Ishikawa (cell line): ENCODE results near the gene CNTNAP2.

ENCODE experiments used
- CEBPB ChIP-seq: IDR thresholded peaks from 2 replicates; pipeline ENCODE4 v1.6.1; 2012
- CREB1 ChIP-seq: IDR thresholded peaks from 2 replicates; pipeline ENCODE4 v1.6.1; 2012; ENCODE audit warnings: low read depth
- EGR1 ChIP-seq: IDR thresholded peaks from 2 replicates; pipeline ENCODE4 v1.6.1; 2012
- EP300 ChIP-seq: IDR thresholded peaks from 2 replicates; pipeline ENCODE4 v1.6.1; 2012; ENCODE audit warnings: borderline replicate concordance
- FOXM1 ChIP-seq: IDR thresholded peaks from 2 replicates; pipeline ENCODE4 v1.6.1; 2012; ENCODE audit warnings: low read depth, borderline replicate concordance
- MAX ChIP-seq: IDR thresholded peaks from 2 replicates; pipeline ENCODE4 v1.6.1; 2012
- NFIC ChIP-seq: IDR thresholded peaks from 2 replicates; pipeline ENCODE4 v1.6.1; 2012
- RAD21 ChIP-seq: IDR thresholded peaks from 2 replicates; pipeline ENCODE4 v1.6.1; 2012; ENCODE audit warnings: low read depth
- REST ChIP-seq: IDR thresholded peaks from 2 replicates; pipeline ENCODE4 v1.6.1; 2012; ENCODE audit warnings: low read depth, mild to moderate bottlenecking
- TAF1 ChIP-seq: IDR thresholded peaks from 2 replicates; pipeline ENCODE4 v1.6.1; 2012; ENCODE audit warnings: low read depth, mild to moderate bottlenecking
- TCF12 ChIP-seq: IDR thresholded peaks from 2 replicates; pipeline ENCODE4 v1.6.1; 2012; ENCODE audit warnings: low read depth
- TEAD4 ChIP-seq: IDR thresholded peaks from 2 replicates; pipeline ENCODE4 v1.6.1; 2012
- USF1 ChIP-seq: IDR thresholded peaks from 2 replicates; pipeline ENCODE4 v1.6.1; 2012
- YY1 ChIP-seq: IDR thresholded peaks from 2 replicates; pipeline ENCODE4 v1.6.1; 2012; ENCODE audit warnings: low read depth
- ZBTB7A ChIP-seq: IDR thresholded peaks from 2 replicates; pipeline ENCODE4 v1.6.1; 2012; ENCODE audit warnings: low read depth

The CNTNAP2 gene

GRCh38 chr7:147833557-147833956, 1717.0 kb downstream of the CNTNAP2 start:
- no peak for TF ChIP-seq CREB1
- no peak for TF ChIP-seq EGR1
- no peak for TF ChIP-seq TCF12
- no peak for TF ChIP-seq MAX
- TF ChIP-seq FOXM1, result no peak
- no peak for TF ChIP-seq REST
- no peak for TF ChIP-seq USF1
- no peak for TF ChIP-seq TAF1
- no peak for TF ChIP-seq RAD21
- no peak for TF ChIP-seq TEAD4
- TF ChIP-seq NFIC, result no peak
- no peak for TF ChIP-seq ZBTB7A
- TF ChIP-seq EP300, result no peak
- no peak for TF ChIP-seq CEBPB
- no peak for TF ChIP-seq YY1

DNA sequence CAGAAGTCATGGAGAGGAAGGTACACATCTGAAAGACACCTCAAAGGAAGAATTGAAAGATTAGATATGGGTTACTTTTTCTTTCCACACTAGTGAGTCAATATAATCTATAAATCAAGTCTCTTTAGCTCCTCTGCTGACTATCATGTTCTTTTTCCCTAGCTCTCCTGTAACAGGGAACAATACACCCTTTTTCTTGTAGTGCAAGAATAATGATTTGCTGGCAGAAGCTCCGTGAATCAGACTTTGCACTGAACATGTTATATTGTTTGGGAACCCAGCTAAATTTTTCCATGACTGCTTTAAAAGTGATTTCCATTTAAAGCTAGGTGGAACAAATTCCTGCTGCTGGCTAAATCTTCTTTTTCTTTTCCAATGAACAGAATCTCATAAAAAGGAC, 1717.4 kb downstream of the CNTNAP2 start:
- no peak for TF ChIP-seq EGR1

DNA sequence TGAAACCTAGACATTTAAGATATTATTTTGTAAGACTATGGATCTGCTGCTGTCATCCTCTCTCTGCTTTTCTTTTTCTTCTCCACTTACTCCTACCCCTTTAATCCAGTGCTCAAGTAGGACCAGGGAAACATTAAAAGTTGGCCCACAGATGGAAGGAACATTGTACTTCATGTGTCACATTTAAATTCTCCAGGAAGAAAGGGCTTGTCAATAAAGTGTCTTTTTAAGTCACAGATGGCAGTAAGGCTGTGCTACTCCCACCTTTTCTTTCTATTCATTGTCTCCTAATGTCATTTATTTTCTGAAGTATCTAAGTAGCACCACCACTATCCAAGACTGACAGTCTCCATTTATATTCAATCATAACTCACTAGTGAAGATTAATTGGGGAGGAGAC, 1736.2 kb downstream of the CNTNAP2 start:
- TF ChIP-seq USF1, result no peak

- no peak for TF ChIP-seq CEBPB
- TF ChIP-seq TEAD4, result no peak
- no peak for TF ChIP-seq FOXM1
- no peak for TF ChIP-seq EGR1
- no peak for TF ChIP-seq TCF12
- TF ChIP-seq REST, result no peak
- TF ChIP-seq CREB1, result no peak
- no peak for TF ChIP-seq EP300
- TF ChIP-seq TAF1, result no peak
- TF ChIP-seq NFIC, result no peak
- no peak for TF ChIP-seq USF1
- no peak for TF ChIP-seq MAX
- TF ChIP-seq ZBTB7A, result no peak
- no peak for TF ChIP-seq RAD21
- TF ChIP-seq YY1, result no peak
Observed at GRCh38 chr7:147857152-147858140, 1740.8 kb downstream of the CNTNAP2 start.

GRCh38 chr7:147858421-147858820, 1741.8 kb downstream of the CNTNAP2 start:
- TF ChIP-seq EGR1 (no peak), EP300 (no peak), TEAD4 (no peak), YY1 (no peak), TCF12 (no peak), CEBPB (no peak)

- TF ChIP-seq ZBTB7A, result no peak
Observed at GRCh38 chr7:147859033-147859432, 1742.4 kb downstream of the CNTNAP2 start.
